ENCODE results near the gene DGCR8. TPM values are rescaled to one million over a fixed set of nuclear protein-coding genes. Genes with fewer than 3 reads are reported as not detected.

The DGCR8 gene
- total RNA-seq, 2 experiments from 2014 or later: 17.8 to 18.5 TPM

GRCh38 chr22:20033045-20033706, 46.9 kb upstream of the DGCR8 start:
- POLR2A ChIA-PET: interaction anchor here (2.1 kb wide), 1 partner anchor 12 kb away, joined by 8 read pairs; the partner anchor contains the start of gene TANGO2
- Histone ChIP-seq H3K27me3 (ENCODE audit: control insufficient read depth in 1 of 2, insufficient read depth in 2 of 2, low read length in 2 of 2) (no peaks in the 10 kb centered on the region), H3K4me3 (ENCODE audit: low read length) (no peak overlapping the region), H3K9me3 (ENCODE audit: control insufficient read depth in 1 of 2, insufficient read depth in 1 of 2, low read length in 2 of 2) (no peaks in the 10 kb centered on the region), H3K4me1 (ENCODE audit: insufficient read depth, low read length) (peaks cover 39% of the 10 kb centered on the region), H3K27ac (ENCODE audit: low read depth in 1 of 2, low read length in 2 of 2) (no peak overlapping the region), H3K36me3 (ENCODE audit: insufficient read depth, low read length) (peaks cover 19% of the 10 kb centered on the region)
- Mint-ChIP-seq H3K27ac (no peak overlapping the region), H3K4me3 (no peak overlapping the region), H3K9me3 (no peaks in the 10 kb centered on the region), H3K4me1 (ENCODE audit: low read depth) (peaks cover 27% of the 10 kb centered on the region), H3K27me3 (no peaks in the 10 kb centered on the region), H3K36me3 (ENCODE audit: low read depth) (peaks cover 33% of the 10 kb centered on the region)
- ATAC-seq (ENCODE audit: poor library complexity): no peak
- no peak for TF ChIP-seq CTCF (IDR thresholded peaks at IDR 0.05)
- no peak for DNase-seq
- CTCF ChIA-PET: no interaction called here
- intact Hi-C loops (cut with DNase I, micrococcal nuclease): no loop called here

- H3K27me3 Mint-ChIP-seq: no peaks in the 10 kb centered on the region
- Histone ChIP-seq H3K4me3 (ENCODE audit: low read length) (no peak overlapping the region), H3K27me3 (ENCODE audit: control insufficient read depth in 1 of 2, insufficient read depth in 2 of 2, low read length in 2 of 2) (no peaks in the 10 kb centered on the region), H3K9me3 (ENCODE audit: control insufficient read depth in 1 of 2, insufficient read depth in 1 of 2, low read length in 2 of 2) (no peaks in the 10 kb centered on the region), H3K36me3 (ENCODE audit: insufficient read depth, low read length) (peaks cover 23% of the 10 kb centered on the region), H3K27ac (ENCODE audit: low read depth in 1 of 2, low read length in 2 of 2) (no peak overlapping the region), H3K4me1 (ENCODE audit: insufficient read depth, low read length) (peaks cover 36% of the 10 kb centered on the region)
- H3K36me3 Mint-ChIP-seq (ENCODE audit: low read depth): peaks cover 35% of the 10 kb centered on the region
- ChIA-PET POLR2A (no interaction called here), CTCF (no interaction called here)
- no peak for TF ChIP-seq CTCF (IDR thresholded peaks at IDR 0.05)
- intact Hi-C loops (cut with DNase I, micrococcal nuclease): no loop called here
- DNase-seq: no peak
- ATAC-seq (ENCODE audit: poor library complexity): no peak
- H3K4me1 Mint-ChIP-seq (ENCODE audit: low read depth): peaks cover 27% of the 10 kb centered on the region
- H3K27ac Mint-ChIP-seq: no peak overlapping the region
- no peak overlapping the region for H3K4me3 Mint-ChIP-seq
- no peaks in the 10 kb centered on the region for H3K9me3 Mint-ChIP-seq
These were observed 45.9 kb upstream of the DGCR8 start for GRCh38 chr22:20034143-20034542.

GRCh38 chr22:20035375-20036083, 44.5 kb upstream of the DGCR8 start:
- H3K4me1 ChIP-seq (ENCODE audit: insufficient read depth, low read length): peaks cover 32% of the 10 kb centered on the region
- no peak overlapping the region for H3K27ac ChIP-seq (ENCODE audit: low read depth in 1 of 2, low read length in 2 of 2)
- H3K36me3 Mint-ChIP-seq (ENCODE audit: low read depth): peaks cover 44% of the 10 kb centered on the region
- H3K4me1 Mint-ChIP-seq (ENCODE audit: low read depth): peaks cover 27% of the 10 kb centered on the region
- H3K27ac Mint-ChIP-seq: no peak overlapping the region
- no peak for TF ChIP-seq CTCF (IDR thresholded peaks at IDR 0.05)
- H3K4me3 Mint-ChIP-seq: no peak overlapping the region
- ChIA-PET POLR2A (interaction anchor here (1.7 kb wide), 1 partner anchor 15 kb away, joined by 4 read pairs; the partner anchor contains the start of gene TANGO2), CTCF (no interaction called here)
- no peak overlapping the region for H3K4me3 ChIP-seq (ENCODE audit: low read length)
- no peaks in the 10 kb centered on the region for H3K27me3 ChIP-seq (ENCODE audit: control insufficient read depth in 1 of 2, insufficient read depth in 2 of 2, low read length in 2 of 2)
- DNase-seq: no peak
- no peaks in the 10 kb centered on the region for H3K27me3 Mint-ChIP-seq
- H3K36me3 ChIP-seq (ENCODE audit: insufficient read depth, low read length): peaks cover 31% of the 10 kb centered on the region
- no peaks in the 10 kb centered on the region for H3K9me3 ChIP-seq (ENCODE audit: control insufficient read depth in 1 of 2, insufficient read depth in 1 of 2, low read length in 2 of 2)
- no peaks in the 10 kb centered on the region for H3K9me3 Mint-ChIP-seq
- intact Hi-C loops (cut with DNase I, micrococcal nuclease): no loop called here
- no peak for ATAC-seq (ENCODE audit: poor library complexity)

Measured in CD4-positive, alpha-beta T cell (primary cell).